Muscle layer of colon (tissue), 2 donors: ENCODE measurements around the gene TUBB8B.
"Not testable (repeated sequence)": the region's sequence is repeated elsewhere in the genome, so short reads cannot be mapped to it uniquely, and the experiment has no call there.

Experiments used
- H3K27ac ChIP-seq: one replicate; pipeline ENCODE4 v1.7.0; 2013; ENCODE audit warnings: low read depth, mild to moderate bottlenecking, low read length, moderate library complexity
- H3K27me3 ChIP-seq, 2 donors: one replicate each; pipeline ENCODE4 v1.7.0; 2013; ENCODE audit warnings: low read length in 2 of 2, mild to moderate bottlenecking in 2 of 2; ENCODE audit not compliant: insufficient read depth in 2 of 2, control insufficient read depth in 1 of 2
- H3K36me3 ChIP-seq: one replicate; pipeline ENCODE4 v1.7.0; 2013; ENCODE audit warnings: mild to moderate bottlenecking, low read length; ENCODE audit not compliant: insufficient read depth
- H3K4me1 ChIP-seq: one replicate; pipeline ENCODE4 v1.7.0; 2013; ENCODE audit warnings: mild to moderate bottlenecking, low read length; ENCODE audit not compliant: insufficient read depth
- H3K4me3 ChIP-seq, 2 donors: one replicate each; pipeline ENCODE4 v1.7.0; 2013; ENCODE audit warnings: low read length in 2 of 2, low read depth in 1 of 2, mild to moderate bottlenecking in 1 of 2, moderate library complexity in 1 of 2
- H3K9ac ChIP-seq: one replicate; pipeline ENCODE4 v1.7.0; 2013; ENCODE audit warnings: low read length
- H3K9me3 ChIP-seq: one replicate; pipeline ENCODE4 v1.7.0; 2013; ENCODE audit warnings: mild to moderate bottlenecking, low read length
- donor health status: abdominal sarcoma.
- donor health status: Adenocarcinoma of cecum.

Gene TUBB8B

GRCh38 chr18:10624-11184, 38.7 kb downstream of the TUBB8B start:
- not testable (repeated sequence) for H3K9me3 ChIP-seq, H3K4me1 ChIP-seq, H3K27me3 ChIP-seq, H3K4me3 ChIP-seq, H3K36me3 ChIP-seq, H3K27ac ChIP-seq, H3K9ac ChIP-seq

GRCh38 chr18:9937-10336, 39.5 kb downstream of the TUBB8B start:
- not testable (repeated sequence) for H3K9ac ChIP-seq, H3K36me3 ChIP-seq, H3K27ac ChIP-seq, H3K4me3 ChIP-seq, H3K4me1 ChIP-seq, H3K9me3 ChIP-seq, H3K27me3 ChIP-seq
